SK-MEL-5 (cell line): ENCODE results near the gene SLC12A3. TPM values are rescaled to one million over a fixed set of nuclear protein-coding genes. Genes with fewer than 3 reads are reported as not detected.
"Not testable (repeated sequence)": the region's sequence is repeated elsewhere in the genome, so short reads cannot be mapped to it uniquely, and the experiment has no call there.

Experiments used
- DNase-seq: peaks from one replicate; pipeline ENCODE4 v3.0.0-alpha.2; 2016; ENCODE audit warnings: low read depth, low spot score
- in situ Hi-C: cut with HindIII; loops from 2 replicates; pipeline ENCODE4 v1.10.0; 2016; ENCODE audit warnings: low sequenced_read_pairs, high pct_unique_total_duplicates, low pct_unique_long_range_greater_than_20kb
- total RNA-seq: library from RNA; depleted of rRNA; stranded (reverse); fragments of >200 nt; shearing (Covaris generic); gene quantifications from 2 replicates; pipeline ENCODE4 v1.2.3, GENCODE V29; 2014

The SLC12A3 gene
- total RNA-seq, 1 experiment from 2014 or later: not detected

DNA sequence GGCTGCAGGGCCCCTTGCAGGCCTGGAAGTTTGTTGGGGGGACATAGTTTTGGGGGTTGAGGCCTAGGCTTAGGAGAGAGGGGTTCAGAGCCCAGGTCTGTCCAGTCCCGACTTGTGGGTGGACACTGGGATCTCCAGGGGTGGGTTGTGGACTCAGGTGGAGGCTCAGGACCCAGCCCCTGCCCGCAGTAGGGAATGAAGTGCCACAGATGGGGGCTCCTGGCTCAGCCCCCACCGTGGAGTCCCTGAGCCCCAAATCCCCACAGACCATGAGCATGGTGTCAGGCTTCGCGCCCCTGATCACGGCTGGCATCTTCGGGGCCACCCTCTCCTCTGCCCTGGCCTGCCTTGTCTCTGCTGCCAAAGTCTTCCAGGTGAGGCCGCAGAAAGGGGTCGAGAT lies 14.3 kb downstream of the SLC12A3 start:
- in situ Hi-C loops: no loop called here
- DNase-seq: no peak

- in situ Hi-C loops: no loop called here
- DNase-seq: no peak
Observed at GRCh38 chr16:56880176-56880575, 15.2 kb downstream of the SLC12A3 start.

DNA sequence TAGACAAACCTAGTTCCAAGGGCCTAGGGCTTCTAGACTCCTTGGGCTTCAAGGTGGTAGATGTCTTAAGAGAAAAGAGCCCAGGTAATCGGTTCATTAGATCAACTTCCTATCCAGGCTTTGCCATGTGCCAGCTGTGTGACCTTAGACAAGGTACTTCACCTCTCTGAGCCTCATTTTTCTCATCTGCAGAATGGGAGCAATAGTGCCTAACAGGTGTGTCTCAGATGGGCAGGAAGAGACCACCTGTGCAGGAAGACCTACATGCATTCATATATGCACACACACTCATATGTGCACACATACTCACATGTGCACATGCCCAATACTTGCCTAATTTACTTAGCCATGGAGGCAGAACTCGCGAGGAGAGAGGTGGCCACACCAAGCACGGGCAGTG lies 15.7 kb downstream of the SLC12A3 start:
- in situ Hi-C loops: no loop called here

DNA sequence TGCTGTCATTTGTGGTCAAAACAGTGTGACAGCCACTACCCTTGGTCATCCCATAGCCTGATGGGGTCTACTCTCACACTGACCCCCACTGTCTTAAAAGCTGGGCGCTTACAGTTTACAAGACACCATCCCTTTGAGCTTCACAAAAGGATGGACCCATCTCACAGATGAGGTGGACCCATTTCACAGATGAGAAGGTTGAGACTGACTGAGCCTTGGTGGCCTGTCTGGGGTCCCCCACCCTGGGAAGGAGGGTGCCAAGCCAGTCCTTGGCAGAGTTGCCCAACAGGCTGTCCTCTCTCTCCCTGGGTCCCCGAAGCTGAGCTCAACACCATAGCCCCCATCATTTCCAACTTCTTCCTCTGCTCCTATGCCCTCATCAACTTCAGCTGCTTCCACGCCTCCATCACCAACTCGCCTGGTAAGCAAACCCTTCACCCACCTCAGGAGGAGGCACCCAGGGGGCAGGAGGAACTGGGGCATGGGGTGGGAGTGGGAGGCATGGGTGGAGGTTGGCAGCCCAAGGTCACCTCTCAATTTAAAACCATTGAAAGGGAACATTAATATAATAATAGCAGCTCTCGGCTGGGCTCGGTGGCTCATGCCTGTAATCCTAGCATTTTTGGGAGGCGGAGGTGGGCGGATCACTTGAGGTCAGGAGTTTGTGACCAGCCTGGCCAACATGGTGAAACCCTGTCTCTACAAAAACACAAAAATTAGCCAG lies 17.2 kb downstream of the SLC12A3 start:
- in situ Hi-C loops: no loop called here
- no peak for DNase-seq

More for the DNA sequence above, 15.7 kb downstream of the SLC12A3 start:
- DNase-seq: no peak

- no peak for DNase-seq
- in situ Hi-C loops: no loop called here
Observed at GRCh38 chr16:56883586-56883985, 18.6 kb downstream of the SLC12A3 start.

GRCh38 chr16:56884026-56884582 lies 19.1 kb downstream of the SLC12A3 start:
- DNase-seq: no peak
- in situ Hi-C loops: no loop called here

GRCh38 chr16:56884929-56885328 lies 19.9 kb downstream of the SLC12A3 start:
- DNase-seq, in situ Hi-C loops: not testable (repeated sequence)

DNA sequence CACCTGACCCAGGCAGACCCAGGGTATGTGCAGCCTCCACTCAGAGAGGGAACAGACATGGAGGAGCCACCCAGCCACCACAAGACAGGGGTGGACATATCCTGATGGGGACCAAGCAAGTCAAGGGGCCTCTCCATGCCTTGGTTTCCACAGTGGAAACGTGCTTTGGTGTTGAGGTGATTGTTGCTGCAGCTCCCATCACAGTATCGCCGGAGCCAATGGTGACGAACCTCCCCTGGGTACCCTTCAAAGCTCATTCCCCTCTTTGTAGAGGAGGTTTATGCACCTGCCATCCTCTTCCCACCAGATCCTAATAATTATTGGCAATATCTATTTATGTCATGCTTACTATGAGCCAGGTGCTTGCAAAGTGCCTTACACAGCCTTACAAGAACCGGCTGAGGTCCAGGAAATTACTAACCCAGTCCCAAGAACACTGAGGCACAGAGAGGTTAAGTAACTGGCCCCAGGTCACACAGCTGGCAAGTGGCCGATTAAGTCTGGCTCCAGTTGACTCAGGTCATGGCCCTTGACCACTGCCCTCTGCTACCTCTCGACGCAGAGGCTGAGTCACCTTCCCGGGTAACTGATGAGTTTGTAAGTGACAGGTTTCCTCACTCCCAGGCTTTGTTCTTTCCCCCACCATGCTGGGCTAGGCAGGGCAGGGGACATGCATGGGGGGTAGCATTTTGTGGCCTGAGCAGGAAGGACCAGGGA lies 20.6 kb downstream of the SLC12A3 start:
- in situ Hi-C loops: no loop called here
- no peak for DNase-seq

DNA sequence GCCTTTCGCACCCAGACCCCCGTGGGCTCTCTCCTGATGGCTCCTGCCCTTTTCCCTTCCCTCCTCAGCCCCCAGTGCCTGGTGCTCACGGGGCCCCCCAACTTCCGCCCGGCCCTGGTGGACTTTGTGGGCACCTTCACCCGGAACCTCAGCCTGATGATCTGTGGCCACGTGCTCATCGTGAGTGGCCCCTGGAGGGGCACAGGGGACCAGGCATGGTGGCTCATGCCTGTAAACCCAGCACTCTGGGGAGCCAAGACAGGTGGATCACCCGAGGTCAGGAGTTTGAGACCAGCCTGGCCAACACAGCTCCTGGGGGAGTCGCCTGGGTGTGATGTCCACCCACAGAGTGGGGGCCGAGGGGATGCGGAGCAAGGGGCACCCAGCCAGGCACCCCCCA lies 21.3 kb downstream of the SLC12A3 start:
- in situ Hi-C loops: no loop called here
- no peak for DNase-seq

DNA sequence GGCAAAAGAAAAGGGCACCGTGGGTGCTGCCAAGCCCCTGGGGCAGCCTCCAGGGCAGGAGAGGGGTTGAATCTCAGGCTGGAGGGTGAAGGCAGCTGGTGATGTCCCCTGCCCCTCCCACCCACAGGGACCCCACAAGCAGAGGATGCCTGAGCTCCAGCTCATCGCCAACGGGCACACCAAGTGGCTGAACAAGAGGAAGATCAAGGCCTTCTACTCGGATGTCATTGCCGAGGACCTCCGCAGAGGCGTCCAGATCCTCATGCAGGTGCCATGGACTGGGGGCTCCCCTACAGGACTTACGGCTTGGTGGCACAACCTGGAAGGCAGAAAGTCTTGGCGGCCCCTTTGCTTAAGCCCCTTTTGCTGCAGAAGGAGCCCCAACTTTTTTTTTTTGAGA lies 21.8 kb downstream of the SLC12A3 start:
- in situ Hi-C loops: no loop called here
- DNase-seq: no peak

- DNase-seq: no peak
- in situ Hi-C loops: no loop called here
Observed at GRCh38 chr16:56888806-56889205, 23.8 kb downstream of the SLC12A3 start.

- in situ Hi-C loops: no loop called here
- DNase-seq: peak; percentile 13
Observed at GRCh38 chr16:56889206-56889605, 24.2 kb downstream of the SLC12A3 start.

DNA sequence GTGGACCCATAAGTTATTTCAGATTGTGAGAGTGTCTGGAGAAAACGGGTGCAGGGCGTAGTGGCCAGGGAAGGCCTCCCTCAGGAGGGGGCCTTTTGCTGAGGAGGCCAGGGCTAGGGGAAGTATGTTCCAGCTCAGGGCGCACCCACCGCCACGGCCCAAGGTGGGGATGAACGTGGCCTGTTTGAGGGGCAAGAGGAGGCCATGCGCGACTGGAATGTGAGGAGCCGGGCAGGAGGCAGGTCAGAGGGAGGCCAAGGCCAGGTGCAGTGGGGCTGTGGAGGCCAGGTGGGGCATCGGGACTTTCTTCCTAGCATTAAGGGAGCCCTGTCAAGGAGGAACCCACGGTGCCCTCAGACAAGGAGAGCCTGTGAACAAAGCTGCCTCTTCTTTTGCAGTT lies 26.7 kb downstream of the SLC12A3 start:
- in situ Hi-C loops: no loop called here

DNA sequence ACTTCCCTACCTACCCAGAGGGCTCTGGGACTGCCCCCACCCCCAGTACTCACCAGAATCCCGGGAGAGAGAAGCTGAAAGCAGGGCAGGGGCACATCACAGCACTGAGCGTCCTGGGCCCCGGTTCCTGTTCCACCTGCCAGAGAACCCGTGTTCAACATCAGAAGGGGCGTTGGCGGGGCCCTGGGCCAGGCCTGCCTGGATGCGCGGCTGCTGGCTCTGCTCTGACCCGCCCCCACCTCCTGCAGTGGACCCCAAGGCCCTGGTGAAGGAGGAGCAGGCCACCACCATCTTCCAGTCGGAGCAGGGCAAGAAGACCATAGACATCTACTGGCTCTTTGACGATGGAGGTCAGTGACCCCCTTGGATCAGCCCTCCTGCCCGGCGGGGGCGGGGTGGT lies 27.7 kb downstream of the SLC12A3 start:
- in situ Hi-C loops: no loop called here
- no peak for DNase-seq

More for the DNA sequence above, 26.7 kb downstream of the SLC12A3 start:
- DNase-seq: no peak

DNA sequence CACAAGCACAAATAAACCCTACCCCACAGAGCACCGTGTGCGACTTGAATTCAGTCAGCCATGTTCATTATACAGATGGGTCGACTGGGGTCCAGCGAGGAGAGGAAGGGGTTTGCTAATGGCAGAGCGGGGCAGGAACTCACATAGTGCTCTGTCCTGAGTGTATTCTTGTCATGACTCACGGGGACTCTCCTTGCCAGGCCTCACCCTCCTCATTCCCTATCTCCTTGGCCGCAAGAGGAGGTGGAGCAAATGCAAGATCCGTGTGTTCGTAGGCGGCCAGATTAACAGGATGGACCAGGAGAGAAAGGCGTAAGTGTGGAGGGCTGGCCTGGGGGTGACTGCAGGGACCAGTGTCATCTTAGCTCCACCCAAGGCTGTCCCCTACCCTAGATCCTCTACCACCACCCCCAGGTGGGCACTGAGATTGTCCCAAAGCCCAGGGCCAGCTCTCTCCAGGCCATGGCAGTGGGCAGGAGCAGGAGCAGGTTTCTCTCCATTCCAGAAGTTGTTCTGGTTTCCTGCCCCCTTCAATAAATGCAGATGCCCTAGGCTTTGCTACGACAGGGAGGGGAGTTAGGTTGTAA lies 29.4 kb downstream of the SLC12A3 start:
- in situ Hi-C loops: no loop called here
- no peak for DNase-seq

GRCh38 chr16:56895813-56896212 lies 30.8 kb downstream of the SLC12A3 start:
- DNase-seq: no peak
- in situ Hi-C loops: no loop called here

GRCh38 chr16:56896244-56896643 lies 31.2 kb downstream of the SLC12A3 start:
- in situ Hi-C loops: no loop called here
- DNase-seq: no peak

DNA sequence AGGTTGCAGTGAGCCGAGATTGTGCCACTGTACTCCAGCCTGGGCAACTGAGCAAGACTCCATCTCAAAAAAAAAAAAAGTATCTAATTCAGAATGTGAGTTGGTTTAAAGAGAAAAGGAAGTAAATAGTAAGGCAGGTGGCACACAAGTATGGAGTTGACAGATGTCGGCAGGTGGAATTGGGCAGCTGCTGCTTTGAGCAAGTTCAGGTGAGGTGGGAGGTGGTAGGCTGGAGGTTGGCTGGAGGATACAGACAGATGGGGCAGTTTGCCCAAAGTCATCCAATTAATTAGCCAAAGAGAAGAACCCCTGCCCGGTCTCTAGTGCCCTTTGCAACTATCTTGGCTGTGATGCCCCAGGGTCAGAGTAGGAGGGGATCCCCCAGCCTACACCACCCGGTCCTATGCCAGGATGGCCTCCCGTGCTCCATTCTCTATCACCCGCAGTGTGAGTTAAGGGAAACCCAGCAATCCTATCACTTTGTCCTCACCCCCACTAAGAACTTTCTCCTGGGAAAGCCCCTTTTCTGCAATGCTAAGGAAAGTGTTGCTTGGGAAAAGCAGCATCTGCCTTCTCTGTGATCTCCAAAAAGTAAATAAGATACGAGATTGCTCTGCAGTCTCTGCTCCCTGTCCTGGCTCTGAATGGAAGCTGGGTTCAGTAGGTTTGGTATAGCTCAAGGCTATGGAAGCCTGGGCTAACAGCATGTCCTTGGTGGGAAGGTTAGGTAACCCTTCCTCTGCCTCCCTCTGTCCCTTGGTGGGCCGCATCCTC lies 32.2 kb downstream of the SLC12A3 start:
- in situ Hi-C loops: no loop called here
- no peak for DNase-seq
